K562 (cell line): ENCODE data around the gene DYNLL1. TPM values are rescaled to one million over a fixed set of nuclear protein-coding genes. Genes with fewer than 3 reads are reported as not detected.

Experiments
- ARID2 ChIP-seq: fragments of 450-650 bp; IDR thresholded peaks from 2 replicates; pipeline ENCODE4 v1.6.1; 2017; ENCODE audit warnings: antibody characterized with exemption, mild to moderate bottlenecking
- BMI1 ChIP-seq: fragments of 150-350 bp; IDR thresholded peaks from 2 replicates; pipeline ENCODE4 v1.6.1; 2014; ENCODE audit warnings: low read length
- CBX1 ChIP-seq: sonication (generic); IDR thresholded peaks from 2 replicates; pipeline ENCODE4 v1.6.1; 2016; ENCODE audit warnings: antibody characterized with exemption, low read depth, mild to moderate bottlenecking
- DACH1 ChIP-seq: fragments of 450-650 bp; IDR thresholded peaks from 2 replicates; pipeline ENCODE4 v1.6.1; 2018; ENCODE audit not compliant: partially characterized antibody
- DNMT1 ChIP-seq: fragments of 450-650 bp; IDR thresholded peaks from 2 replicates; pipeline ENCODE4 v1.6.1; 2016; ENCODE audit warnings: antibody characterized with exemption, mild to moderate bottlenecking
- HLTF ChIP-seq: fragments of 450-650 bp; IDR thresholded peaks from 2 replicates; pipeline ENCODE4 v1.6.1; 2016
- MCM2 ChIP-seq: fragments of 450-650 bp; IDR thresholded peaks from 2 replicates; pipeline ENCODE4 v1.6.1; 2017; ENCODE audit warnings: low read depth, mild to moderate bottlenecking
- NCOA2 ChIP-seq, 2 experiments: fragments of 450-650 bp; IDR thresholded peaks; 2 replicates each; pipeline ENCODE4 v1.6.1; 2018; ENCODE audit warnings: mild to moderate bottlenecking in 2 of 2, moderate library complexity in 1 of 2; ENCODE audit not compliant: partially characterized antibody in 2 of 2
- OTX1 ChIP-seq: fragments of 450-650 bp; formaldehyde crosslinking; IDR thresholded peaks from 2 replicates; pipeline ENCODE4 v1.4.0; 2022; ENCODE audit warnings: mild to moderate bottlenecking
- SIX5 ChIP-seq, 2 experiments: IDR thresholded peaks; 2 replicates each; pipeline ENCODE4 v1.6.1; 2011; ENCODE audit warnings: low read length in 2 of 2, borderline replicate concordance in 1 of 2, low read depth in 1 of 2, mild to moderate bottlenecking in 1 of 2, moderate library complexity in 1 of 2; ENCODE audit not compliant: insufficient read depth in 1 of 2
- ZNF23 ChIP-seq: fragments of 250-450 bp; sonication (Bioruptor Pico); IDR thresholded peaks from 2 replicates; pipeline ENCODE4 v1.4.0; 2020; ENCODE audit warnings: mild to moderate bottlenecking
- polyA plus RNA-seq, 8 experiments: library from polyadenylated mRNA; depleted of rRNA in 4 of 8; stranded (reverse) in 5 of 8; unstranded in 3 of 8; fragments of >200 nt; fragmentation: Nextera tagmentation in 2 of 8; fragmentation: Illumina TruSeq in 1 of 8; extraction: Ambion mirVana in 2 of 8; extraction: Trizol in 1 of 8; gene quantifications; 2 replicates each; pipeline versions ENCODE4 v1.2.1 to v1.2.3, GENCODE V29; 2011 to 2014; ENCODE audit warnings: inconsistent platforms in 1 of 8, missing spikeins in 1 of 8
- total RNA-seq, 7 experiments: library from RNA; depleted of rRNA in 6 of 7; stranded (reverse); fragments of >200 nt in 6 of 7; fragmentation: Illumina TruSeq in 2 of 7; extraction: Trizol in 2 of 7; gene quantifications; 2 replicates each; pipeline versions ENCODE4 v1.2.1 to v1.2.3, GENCODE V29; 2011 to 2021; ENCODE audit warnings: low replicate concordance in 1 of 7
- TF ChIP-seq, protein P1 (sequence below): sonication (generic); formaldehyde crosslinking; IDR thresholded peaks from 2 replicates; pipeline ENCODE4 v1.8.0; 2022; ENCODE audit warnings: missing genetic modification reagents, mild to moderate bottlenecking, moderate library complexity, borderline replicate concordance
- TF ChIP-seq, protein P2 (sequence below): fragments of 250-450 bp; sonication (Bioruptor Pico); IDR thresholded peaks from 2 replicates; pipeline ENCODE4 v1.9.0; 2021; ENCODE audit warnings: mild to moderate bottlenecking, inconsistent platforms
- TF ChIP-seq, protein P3 (sequence below): fragments of 250-450 bp; sonication (Bioruptor Pico); IDR thresholded peaks from 2 replicates; pipeline ENCODE4 v1.5.0; 2020; ENCODE audit warnings: mild to moderate bottlenecking, borderline replicate concordance
- TF ChIP-seq, protein P4 (sequence below): fragments of 450-650 bp; formaldehyde crosslinking; IDR thresholded peaks from 2 replicates; pipeline ENCODE4 v1.4.0; 2020; ENCODE audit warnings: mild to moderate bottlenecking, moderate library complexity
- TF ChIP-seq, protein P5 (sequence below): IDR thresholded peaks from 2 replicates; pipeline ENCODE4 v1.6.1; 2012; ENCODE audit warnings: low read depth, low read length, improper control_type of control experiment, borderline replicate concordance
- TF ChIP-seq, protein P6 (sequence below), 2 experiments: fragments of 200-800 bp in 1 of 2; sonication (Bioruptor generic) in 1 of 2; sonication (generic) in 1 of 2; formaldehyde crosslinking in 1 of 2; IDR thresholded peaks in 1 of 2; conservative IDR thresholded peaks in 1 of 2; 2 replicates each; pipeline versions ENCODE4 v1.5.0 to v1.6.1; 2016 to 2020; ENCODE audit warnings: missing compliant biosample characterization in 1 of 2, missing genetic modification characterization in 1 of 2, missing genetic modification reagents in 1 of 2

DYNLL1 gene
- total and polyA plus RNA-seq, 9 of the 15 experiments (the other 6 are each of a cell fraction or from before 2014, with no cell fraction given), result 303 to 1,112 (median 468) TPM

DNA sequence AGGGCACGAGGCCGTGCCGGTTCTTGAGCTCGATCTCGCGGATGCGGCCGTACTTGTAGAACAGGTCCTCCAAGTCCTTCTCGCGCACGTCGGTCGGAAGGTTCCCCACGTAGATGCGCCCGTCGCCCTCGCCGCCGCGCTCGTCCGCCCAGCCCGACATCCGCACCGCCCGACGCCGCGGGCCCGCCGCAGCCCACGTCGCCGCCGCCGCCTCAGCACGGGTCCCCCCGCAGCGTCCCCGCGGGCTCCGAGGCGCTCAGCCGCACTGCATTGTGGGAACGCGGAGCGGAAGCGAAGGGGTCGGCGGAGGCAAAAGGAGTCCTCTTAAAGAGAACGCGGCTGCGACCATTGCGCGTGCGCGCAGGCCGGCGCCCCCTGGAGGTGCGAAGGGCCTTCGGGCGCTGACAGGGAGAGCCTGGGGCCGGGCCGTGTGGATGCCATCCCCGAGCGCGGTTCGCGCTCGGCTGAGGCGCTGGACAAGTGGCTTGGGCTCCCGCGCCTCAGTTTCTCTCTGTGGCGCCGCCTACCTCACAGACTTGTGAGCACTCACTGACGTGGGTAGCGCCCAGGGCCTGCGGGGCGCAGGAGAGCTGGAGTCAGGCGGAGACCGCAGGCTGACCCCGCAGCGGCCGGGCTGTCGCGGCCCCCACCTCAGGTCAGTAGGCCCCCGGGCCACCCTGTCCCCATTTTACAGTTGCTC, 26.3 kb upstream of the DYNLL1 start, which contains the start of gene SRSF9 (continued):
- no peak for TF ChIP-seq HLTF
- TF ChIP-seq ZNF23, result no peak
- TF ChIP-seq, protein P1, sequence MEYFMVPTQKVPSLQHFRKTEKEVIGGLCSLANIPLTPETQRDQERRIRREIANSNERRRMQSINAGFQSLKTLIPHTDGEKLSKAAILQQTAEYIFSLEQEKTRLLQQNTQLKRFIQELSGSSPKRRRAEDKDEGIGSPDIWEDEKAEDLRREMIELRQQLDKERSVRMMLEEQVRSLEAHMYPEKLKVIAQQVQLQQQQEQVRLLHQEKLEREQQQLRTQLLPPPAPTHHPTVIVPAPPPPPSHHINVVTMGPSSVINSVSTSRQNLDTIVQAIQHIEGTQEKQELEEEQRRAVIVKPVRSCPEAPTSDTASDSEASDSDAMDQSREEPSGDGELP (CRISPR knock-in tag), result peak; percentile 74; the same call in 1 of the 2 replicates
- TF ChIP-seq, protein P2, sequence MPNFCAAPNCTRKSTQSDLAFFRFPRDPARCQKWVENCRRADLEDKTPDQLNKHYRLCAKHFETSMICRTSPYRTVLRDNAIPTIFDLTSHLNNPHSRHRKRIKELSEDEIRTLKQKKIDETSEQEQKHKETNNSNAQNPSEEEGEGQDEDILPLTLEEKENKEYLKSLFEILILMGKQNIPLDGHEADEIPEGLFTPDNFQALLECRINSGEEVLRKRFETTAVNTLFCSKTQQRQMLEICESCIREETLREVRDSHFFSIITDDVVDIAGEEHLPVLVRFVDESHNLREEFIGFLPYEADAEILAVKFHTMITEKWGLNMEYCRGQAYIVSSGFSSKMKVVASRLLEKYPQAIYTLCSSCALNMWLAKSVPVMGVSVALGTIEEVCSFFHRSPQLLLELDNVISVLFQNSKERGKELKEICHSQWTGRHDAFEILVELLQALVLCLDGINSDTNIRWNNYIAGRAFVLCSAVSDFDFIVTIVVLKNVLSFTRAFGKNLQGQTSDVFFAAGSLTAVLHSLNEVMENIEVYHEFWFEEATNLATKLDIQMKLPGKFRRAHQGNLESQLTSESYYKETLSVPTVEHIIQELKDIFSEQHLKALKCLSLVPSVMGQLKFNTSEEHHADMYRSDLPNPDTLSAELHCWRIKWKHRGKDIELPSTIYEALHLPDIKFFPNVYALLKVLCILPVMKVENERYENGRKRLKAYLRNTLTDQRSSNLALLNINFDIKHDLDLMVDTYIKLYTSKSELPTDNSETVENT (CRISPR knock-in tag), result peak; percentile 82; the same call in 1 of the 2 replicates
- no peak for TF ChIP-seq MCM2
- TF ChIP-seq, protein P3, sequence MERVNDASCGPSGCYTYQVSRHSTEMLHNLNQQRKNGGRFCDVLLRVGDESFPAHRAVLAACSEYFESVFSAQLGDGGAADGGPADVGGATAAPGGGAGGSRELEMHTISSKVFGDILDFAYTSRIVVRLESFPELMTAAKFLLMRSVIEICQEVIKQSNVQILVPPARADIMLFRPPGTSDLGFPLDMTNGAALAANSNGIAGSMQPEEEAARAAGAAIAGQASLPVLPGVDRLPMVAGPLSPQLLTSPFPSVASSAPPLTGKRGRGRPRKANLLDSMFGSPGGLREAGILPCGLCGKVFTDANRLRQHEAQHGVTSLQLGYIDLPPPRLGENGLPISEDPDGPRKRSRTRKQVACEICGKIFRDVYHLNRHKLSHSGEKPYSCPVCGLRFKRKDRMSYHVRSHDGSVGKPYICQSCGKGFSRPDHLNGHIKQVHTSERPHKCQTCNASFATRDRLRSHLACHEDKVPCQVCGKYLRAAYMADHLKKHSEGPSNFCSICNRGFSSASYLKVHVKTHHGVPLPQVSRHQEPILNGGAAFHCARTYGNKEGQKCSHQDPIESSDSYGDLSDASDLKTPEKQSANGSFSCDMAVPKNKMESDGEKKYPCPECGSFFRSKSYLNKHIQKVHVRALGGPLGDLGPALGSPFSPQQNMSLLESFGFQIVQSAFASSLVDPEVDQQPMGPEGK (CRISPR knock-in tag), result no peak
- no peak for TF ChIP-seq DNMT1
- no peak for TF ChIP-seq NCOA2 (IDR thresholded peaks at IDR 0.05; ENCODE audit: partially characterized antibody in 2 of 2)
- 0 out of 2 replicates have a peak, but pooled peaks have one; percentile 9 for TF ChIP-seq ARID2
- TF ChIP-seq, protein P4, sequence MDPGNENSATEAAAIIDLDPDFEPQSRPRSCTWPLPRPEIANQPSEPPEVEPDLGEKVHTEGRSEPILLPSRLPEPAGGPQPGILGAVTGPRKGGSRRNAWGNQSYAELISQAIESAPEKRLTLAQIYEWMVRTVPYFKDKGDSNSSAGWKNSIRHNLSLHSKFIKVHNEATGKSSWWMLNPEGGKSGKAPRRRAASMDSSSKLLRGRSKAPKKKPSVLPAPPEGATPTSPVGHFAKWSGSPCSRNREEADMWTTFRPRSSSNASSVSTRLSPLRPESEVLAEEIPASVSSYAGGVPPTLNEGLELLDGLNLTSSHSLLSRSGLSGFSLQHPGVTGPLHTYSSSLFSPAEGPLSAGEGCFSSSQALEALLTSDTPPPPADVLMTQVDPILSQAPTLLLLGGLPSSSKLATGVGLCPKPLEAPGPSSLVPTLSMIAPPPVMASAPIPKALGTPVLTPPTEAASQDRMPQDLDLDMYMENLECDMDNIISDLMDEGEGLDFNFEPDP (CRISPR knock-in tag), result no peak
- TF ChIP-seq OTX1 (CRISPR knock-in tag), result no peak
- TF ChIP-seq BMI1, result no peak
- TF ChIP-seq CBX1, result peak; percentile 58; the same call in 1 of the 2 replicates
- no peak; a peak in 1 of 4 replicates for TF ChIP-seq SIX5 (IDR thresholded peaks at IDR 0.05; ENCODE audit: borderline replicate concordance in 1 of 2, insufficient read depth in 1 of 2, low read depth in 1 of 2, low read length in 2 of 2)
- TF ChIP-seq, protein P5, sequence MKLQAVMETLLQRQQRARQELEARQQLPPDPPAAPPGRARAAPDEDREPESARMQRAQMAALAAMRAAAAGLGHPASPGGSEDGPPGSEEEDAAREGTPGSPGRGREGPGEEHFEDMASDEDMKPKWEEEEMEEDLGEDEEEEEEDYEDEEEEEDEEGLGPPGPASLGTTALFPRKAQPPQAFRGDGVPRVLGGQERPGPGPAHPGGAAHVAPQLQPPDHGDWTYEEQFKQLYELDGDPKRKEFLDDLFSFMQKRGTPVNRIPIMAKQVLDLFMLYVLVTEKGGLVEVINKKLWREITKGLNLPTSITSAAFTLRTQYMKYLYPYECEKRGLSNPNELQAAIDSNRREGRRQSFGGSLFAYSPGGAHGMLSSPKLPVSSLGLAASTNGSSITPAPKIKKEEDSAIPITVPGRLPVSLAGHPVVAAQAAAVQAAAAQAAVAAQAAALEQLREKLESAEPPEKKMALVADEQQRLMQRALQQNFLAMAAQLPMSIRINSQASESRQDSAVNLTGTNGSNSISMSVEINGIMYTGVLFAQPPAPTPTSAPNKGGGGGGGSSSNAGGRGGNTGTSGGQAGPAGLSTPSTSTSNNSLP, result no peak
- TF ChIP-seq, protein P6, sequence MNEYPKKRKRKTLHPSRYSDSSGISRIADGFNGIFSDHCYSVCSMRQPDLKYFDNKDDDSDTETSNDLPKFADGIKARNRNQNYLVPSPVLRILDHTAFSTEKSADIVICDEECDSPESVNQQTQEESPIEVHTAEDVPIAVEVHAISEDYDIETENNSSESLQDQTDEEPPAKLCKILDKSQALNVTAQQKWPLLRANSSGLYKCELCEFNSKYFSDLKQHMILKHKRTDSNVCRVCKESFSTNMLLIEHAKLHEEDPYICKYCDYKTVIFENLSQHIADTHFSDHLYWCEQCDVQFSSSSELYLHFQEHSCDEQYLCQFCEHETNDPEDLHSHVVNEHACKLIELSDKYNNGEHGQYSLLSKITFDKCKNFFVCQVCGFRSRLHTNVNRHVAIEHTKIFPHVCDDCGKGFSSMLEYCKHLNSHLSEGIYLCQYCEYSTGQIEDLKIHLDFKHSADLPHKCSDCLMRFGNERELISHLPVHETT (CRISPR knock-in tag; conservative IDR thresholded peaks at IDR 0.05 in 1 of 2, IDR thresholded peaks at IDR 0.05 in 1 of 2), result peak in 1 of 2 experiments; percentile 80; a peak in 2 of 4 replicates
- TF ChIP-seq DACH1, result peak; percentile 10
